Myocyte (in vitro differentiated cells): ENCODE results near the gene ICE1. TPM values are rescaled to one million over a fixed set of nuclear protein-coding genes. Genes with fewer than 3 reads are reported as not detected.
A peak's percentile ranks its signal among the peaks of the same experiment; 100 is the strongest.
"Not testable (repeated sequence)": the region's sequence is repeated elsewhere in the genome, so short reads cannot be mapped to it uniquely, and the experiment has no call there.

Experiments
- DNase-seq: peaks from one replicate; pipeline ENCODE4 v3.0.0-alpha.2; 2012; ENCODE audit warnings: low read depth
- total RNA-seq: library from RNA; depleted of rRNA; stranded (reverse); fragments of >200 nt; gene quantifications from 2 replicates; pipeline ENCODE4 v1.2.3, GENCODE V29; 2014

Gene ICE1
- total RNA-seq, 1 donor from 2014 or later, result 29.4 TPM

GRCh38 chr5:5403741-5404140 lies 18.7 kb upstream of the ICE1 start:
- DNase-seq, result no peak

- DNase-seq, result peak; percentile 42
Measured at GRCh38 chr5:5404381-5404780, 18.1 kb upstream of the ICE1 start.

GRCh38 chr5:5405441-5405840 lies 17.0 kb upstream of the ICE1 start:
- no peak for DNase-seq

- DNase-seq, result no peak
Measured at GRCh38 chr5:5407924-5408323, 14.6 kb upstream of the ICE1 start.

- no peak for DNase-seq
Measured at GRCh38 chr5:5409151-5409810, 13.2 kb upstream of the ICE1 start.

- DNase-seq, result not testable (repeated sequence)
Measured at GRCh38 chr5:5413856-5414255, 8.6 kb upstream of the ICE1 start.

- no peak for DNase-seq
Measured at GRCh38 chr5:5414999-5415398, 7.5 kb upstream of the ICE1 start.

GRCh38 chr5:5416733-5417132 lies 5.7 kb upstream of the ICE1 start:
- DNase-seq, result no peak

GRCh38 chr5:5418006-5418405 lies 4.5 kb upstream of the ICE1 start:
- DNase-seq, result no peak

GRCh38 chr5:5418764-5419163 lies 3.7 kb upstream of the ICE1 start:
- no peak for DNase-seq

- DNase-seq, result peak; percentile 79
Measured at GRCh38 chr5:5419291-5420210, 2.9 kb upstream of the ICE1 start.

GRCh38 chr5:5420251-5420650 lies 2.2 kb upstream of the ICE1 start:
- no peak for DNase-seq

- DNase-seq, result no peak
Measured at GRCh38 chr5:5421149-5421960, 1.1 kb upstream of the ICE1 start.

- DNase-seq, result peak; percentile 5
Measured at GRCh38 chr5:5422819-5423515, 490 bp downstream of the ICE1 start.

GRCh38 chr5:5423586-5423985 lies 1.1 kb downstream of the ICE1 start:
- DNase-seq, result no peak

GRCh38 chr5:5424736-5425135 lies 2.3 kb downstream of the ICE1 start:
- DNase-seq, result no peak

GRCh38 chr5:5430136-5430535 lies 7.7 kb downstream of the ICE1 start:
- DNase-seq, result no peak

- DNase-seq, result peak; percentile 31
Measured at GRCh38 chr5:5432020-5432707, 9.7 kb downstream of the ICE1 start.

GRCh38 chr5:5436203-5436760 lies 13.8 kb downstream of the ICE1 start:
- no peak for DNase-seq
